GM19468 (cell line): ENCODE measurements around the gene PAIP2B.
"Not testable (repeated sequence)": the region's sequence is repeated elsewhere in the genome, so short reads cannot be mapped to it uniquely, and the experiment has no call there.

Experiments used
- ATAC-seq: cut with Tn5 transposase; IDR thresholded peaks from one replicate; pipeline ENCODE4 v1.9.1; 2021; ENCODE audit warnings: mild to moderate bottlenecking, moderate library complexity, moderate number of reproducible peaks; ENCODE audit not compliant: unreplicated experiment; ENCODE audit errors: extremely low read depth

Gene PAIP2B

DNA sequence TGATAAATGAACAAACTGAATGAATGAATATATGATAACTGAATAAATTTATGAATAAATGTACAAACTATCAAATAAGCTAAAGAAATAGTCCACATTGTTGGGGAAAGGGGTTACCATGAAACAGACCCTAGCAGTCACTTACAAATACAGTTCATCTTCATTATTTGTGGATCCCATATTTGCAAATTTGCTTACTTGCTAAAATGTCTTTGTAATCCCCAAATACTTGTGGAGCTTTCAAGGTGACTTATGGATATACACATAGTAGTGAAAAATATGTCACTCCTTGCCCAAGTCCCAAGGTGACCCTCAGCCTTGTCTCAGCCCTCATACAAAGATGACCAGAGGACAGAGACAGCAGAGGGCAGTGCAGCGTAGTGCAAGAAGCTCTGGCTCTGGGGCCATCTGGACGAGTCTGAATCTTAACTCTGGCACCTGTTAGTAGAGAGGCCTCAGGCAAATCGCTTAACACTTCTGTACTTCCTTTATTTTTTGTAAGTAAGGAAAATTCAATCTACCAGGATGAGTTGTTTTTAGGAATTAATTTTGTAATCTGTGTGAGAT lies 3.1 kb downstream of the PAIP2B start:
- ATAC-seq = no peak

GRCh38 chr2:71220743-71221142 lies 6.2 kb downstream of the PAIP2B start:
- no peak for ATAC-seq

- ATAC-seq = no peak
Observed at GRCh38 chr2:71216501-71216900, 10.4 kb downstream of the PAIP2B start.

DNA sequence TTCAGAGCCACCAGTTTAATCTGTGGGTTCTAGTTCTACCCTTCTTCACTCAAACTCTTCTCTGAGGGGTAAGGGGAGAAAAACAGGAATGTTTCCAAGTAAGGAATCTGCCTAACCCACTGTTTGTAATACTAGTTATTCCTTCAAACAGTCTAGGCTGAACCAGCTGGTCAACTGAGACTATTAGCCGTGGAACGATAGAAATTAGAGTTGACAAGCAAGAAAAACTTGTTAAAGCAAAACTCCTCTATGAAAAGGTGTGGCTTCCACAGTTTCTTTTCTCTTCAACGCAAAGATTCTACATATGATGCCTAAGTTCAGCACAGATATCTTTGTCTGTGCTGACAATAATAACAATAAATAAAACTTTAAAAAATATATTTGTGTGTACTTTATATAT lies 11.5 kb downstream of the PAIP2B start:
- no peak for ATAC-seq

DNA sequence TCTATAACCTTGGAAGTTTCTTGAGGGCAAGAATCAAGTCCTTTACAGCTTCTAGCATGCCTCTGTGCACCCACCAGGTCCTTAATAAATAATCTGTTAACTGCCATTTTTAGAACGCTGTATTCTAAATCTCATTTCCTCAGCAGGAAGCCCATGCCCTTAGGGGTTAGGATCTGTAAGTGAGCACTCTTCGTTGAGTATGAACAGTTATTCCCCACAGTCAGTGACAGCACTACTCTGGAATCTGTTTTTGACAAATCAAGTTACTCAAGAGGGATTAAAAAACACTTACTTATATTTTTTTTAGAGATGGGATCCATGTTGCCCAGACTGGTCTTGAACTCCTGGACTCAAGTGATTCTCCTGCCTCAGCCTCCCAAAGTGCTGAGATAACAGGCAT lies 14.6 kb downstream of the PAIP2B start:
- ATAC-seq = no peak

DNA sequence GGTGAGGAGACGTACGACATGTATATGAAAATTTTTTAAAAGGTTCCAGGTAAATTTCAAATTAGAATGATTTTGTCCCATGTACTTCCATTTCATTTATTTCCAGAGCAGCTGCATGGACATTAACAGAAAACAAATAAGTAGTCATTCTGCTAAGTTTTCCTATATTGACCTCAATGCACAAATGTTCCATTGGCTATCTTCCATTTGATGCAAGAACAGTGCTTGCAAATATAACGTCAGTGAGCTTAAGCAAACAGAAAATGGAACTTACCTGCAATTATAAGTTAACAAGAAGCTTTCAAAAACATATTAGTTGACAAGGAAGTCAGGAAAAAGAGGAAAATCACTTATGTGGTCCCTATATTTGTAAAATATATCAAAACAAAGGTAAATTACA lies 16.6 kb downstream of the PAIP2B start:
- no peak for ATAC-seq

GRCh38 chr2:71208756-71209155 lies 18.1 kb downstream of the PAIP2B start:
- no peak for ATAC-seq

- ATAC-seq = no peak
Observed at GRCh38 chr2:71207601-71208000, 19.3 kb downstream of the PAIP2B start.

GRCh38 chr2:71206271-71206670 lies 20.6 kb downstream of the PAIP2B start:
- ATAC-seq = no peak

DNA sequence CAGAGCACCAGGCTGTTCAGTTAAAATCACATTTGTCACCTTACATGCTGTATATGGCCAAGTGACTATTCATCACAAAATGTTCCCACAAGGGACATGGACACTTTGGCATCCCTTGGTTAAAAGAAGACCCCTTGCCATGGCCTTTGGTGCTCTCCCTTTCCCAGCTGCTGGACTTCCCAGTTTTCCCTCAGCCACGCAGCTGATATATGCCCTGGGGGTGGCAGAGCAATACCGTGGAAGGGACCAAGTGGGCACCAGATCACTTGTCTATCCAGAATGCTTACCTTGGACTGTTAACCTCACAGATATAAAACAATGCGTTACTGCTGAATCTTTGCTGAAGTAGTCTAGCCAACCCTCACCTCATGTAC lies 35.3 kb downstream of the PAIP2B start:
- no peak for ATAC-seq

- no peak for ATAC-seq
Observed at GRCh38 chr2:71190656-71191569, 36.0 kb downstream of the PAIP2B start.

- no peak for ATAC-seq
Observed at GRCh38 chr2:71187589-71187988, 39.3 kb downstream of the PAIP2B start.

GRCh38 chr2:71186973-71187372 lies 39.9 kb downstream of the PAIP2B start:
- ATAC-seq = no peak

DNA sequence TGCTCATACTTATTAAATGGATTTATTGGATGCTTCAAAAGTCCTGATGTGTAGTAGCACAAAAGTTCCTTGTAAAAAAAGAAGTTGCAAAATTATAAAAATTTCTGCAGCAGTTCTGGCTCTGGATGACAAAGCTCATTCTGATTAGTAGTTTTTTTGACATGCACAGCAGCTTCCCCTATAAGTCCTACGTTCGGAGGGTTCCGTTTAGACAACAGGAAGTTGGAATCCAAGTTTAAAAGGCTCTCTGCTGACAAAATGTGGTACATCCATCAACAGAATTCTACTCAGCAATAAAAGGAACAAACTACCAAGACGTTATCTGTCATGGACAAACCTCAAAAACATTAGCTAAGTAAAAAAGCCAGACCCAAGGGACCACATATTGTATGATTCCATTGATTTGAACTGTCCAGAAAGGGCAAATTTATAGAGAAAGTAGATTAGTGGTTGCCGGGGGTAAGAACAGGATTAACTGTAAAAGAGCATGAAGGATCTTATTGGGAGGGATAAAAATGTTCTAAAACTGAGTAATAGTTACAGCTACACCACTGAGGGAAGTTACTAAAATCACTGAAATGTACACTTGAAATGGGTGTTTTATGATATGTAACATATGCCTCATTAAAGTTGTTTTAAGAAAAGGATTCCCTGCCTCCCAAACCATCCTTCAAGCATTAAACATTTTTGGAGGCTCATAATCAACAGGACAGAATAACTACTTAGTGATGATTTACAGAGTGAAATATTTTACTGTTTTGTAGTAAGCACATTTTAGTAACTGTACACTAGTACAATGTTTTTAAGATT lies 43.4 kb downstream of the PAIP2B start:
- ATAC-seq = not testable (repeated sequence)

DNA sequence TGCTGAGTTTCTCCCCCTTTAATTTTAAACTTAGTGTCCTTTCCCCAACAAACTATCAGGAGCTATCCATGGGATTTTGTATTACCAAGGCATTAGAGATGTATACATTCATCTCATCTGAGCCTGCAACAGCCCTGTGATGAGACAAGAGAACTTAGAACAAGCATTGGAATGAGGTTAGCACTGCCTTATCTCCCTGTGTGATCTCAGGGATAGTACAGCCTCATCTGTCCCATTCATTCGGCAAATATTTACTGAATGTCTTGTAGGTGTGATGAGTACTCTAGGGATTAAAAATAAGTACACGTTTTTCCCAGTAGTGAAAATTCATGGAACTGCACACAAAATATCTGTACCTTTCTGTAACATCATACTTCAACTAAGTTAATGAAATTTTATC lies 45.6 kb downstream of the PAIP2B start:
- ATAC-seq = no peak

GRCh38 chr2:71178836-71179235 lies 48.1 kb downstream of the PAIP2B start:
- not testable (repeated sequence) for ATAC-seq

- no peak for ATAC-seq
Observed at GRCh38 chr2:71174207-71174606, 52.7 kb downstream of the PAIP2B start.

DNA sequence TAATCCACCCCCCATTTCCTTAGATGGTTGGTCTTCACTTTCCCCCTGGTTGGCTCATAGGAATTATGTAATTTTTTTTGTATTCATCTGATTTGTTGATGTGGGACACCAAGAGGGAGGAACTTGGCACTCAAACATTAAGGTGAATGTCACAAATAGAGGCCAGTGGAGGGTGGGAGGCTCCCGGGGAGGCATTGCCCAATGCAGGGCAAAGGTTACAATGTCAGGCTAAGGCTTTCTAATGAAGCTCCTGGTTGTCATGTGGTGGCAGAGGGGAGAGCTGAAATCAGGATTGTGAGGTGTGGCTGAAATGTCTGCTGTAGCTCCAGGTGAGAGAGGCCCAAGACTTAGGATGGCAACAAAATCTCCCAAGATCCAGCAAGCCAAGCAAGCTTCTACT lies 53.8 kb downstream of the PAIP2B start:
- ATAC-seq = no peak

DNA sequence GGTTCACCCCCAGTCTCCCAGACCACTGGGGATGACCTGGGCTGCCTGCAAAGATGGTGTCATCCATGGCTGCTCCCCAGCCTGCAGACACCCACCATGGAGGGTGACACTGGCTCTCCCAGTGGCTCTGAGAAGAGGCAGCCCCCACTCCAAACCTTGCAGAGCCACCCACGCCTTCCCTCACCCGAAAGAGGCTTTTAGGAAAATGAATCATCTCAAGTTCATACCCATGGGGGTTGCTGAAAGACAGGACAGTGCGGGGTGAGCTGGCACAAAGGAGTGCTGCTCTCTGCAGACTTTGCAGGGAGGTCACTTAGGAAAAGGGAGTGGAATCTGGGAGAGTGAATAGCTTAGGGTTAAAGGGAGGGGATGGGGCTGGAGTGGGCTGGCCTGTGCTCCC lies 60.1 kb downstream of the PAIP2B start:
- ATAC-seq = no peak

DNA sequence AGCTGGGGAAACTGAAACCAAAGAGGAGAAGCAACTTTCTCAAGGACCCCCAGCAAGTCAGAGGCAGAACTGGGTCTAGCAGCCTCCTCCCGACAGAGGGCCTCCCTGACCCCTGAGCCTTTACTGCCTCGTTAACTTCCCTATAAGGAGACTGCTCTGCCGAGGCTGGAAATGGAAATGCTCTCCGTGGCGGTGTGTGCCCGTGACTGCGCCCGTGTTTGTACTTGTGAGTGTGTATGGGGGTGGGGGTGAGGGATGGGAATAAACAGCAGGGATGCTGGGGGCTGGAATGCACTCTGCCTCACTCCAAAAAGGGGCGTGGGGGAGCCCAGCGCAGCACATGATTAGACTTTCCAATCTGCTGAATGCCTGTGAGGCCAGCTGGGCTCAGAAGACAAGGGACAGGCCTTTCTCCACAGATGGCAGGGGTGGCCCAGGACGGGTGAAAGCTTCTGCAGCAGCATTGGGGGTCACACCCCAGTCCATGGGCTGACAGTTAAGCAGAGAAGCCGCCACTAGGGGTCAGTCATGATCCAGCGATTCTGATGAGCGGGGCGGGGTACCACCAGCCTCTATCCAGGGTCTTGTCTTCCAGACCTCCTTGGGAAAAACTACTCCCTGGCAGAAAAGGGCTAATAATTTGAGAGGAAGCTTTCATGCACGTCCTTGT lies 69.6 kb downstream of the PAIP2B start:
- no peak for ATAC-seq

DNA sequence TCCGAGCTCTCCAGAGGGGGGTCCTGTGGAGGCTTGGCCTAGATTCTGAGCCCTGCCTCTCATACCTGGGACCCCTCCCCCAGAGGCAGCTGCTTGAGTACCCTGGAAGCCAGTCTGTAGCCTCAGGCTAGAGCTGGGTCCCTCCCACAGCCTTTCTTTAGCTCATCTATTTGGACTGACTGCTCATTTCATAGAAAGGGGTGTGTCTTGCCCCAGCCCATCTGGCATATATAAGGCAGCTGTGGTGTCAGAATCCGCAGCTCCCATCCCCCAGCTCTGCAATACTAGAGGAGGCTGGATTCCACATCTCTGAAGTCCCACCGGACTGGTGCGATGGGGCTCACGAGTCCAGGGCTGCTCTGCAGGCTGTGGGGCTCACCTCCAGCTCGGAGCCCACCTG lies 70.3 kb downstream of the PAIP2B start:
- ATAC-seq = no peak
